Liver (tissue), 3 donors: ENCODE measurements around the gene STPG1.

Experiments used
- CTCF ChIP-seq: fragments of 150-350 bp; IDR thresholded peaks from 2 replicates; pipeline ENCODE4 v1.5.1; 2017; ENCODE audit warnings: improper control_type of control experiment, low read depth, low read length; ENCODE audit not compliant: missing input control
- FOXA1 ChIP-seq: IDR thresholded peaks from 2 replicates; pipeline ENCODE4 v1.6.1; 2016; ENCODE audit warnings: antibody characterized with exemption
- GABPA ChIP-seq, 2 donors: IDR thresholded peaks in 1 of 2; conservative IDR thresholded peaks in 1 of 2; 2 replicates each; pipeline ENCODE4 v1.6.1; 2016; ENCODE audit warnings: antibody characterized with exemption in 2 of 2, mild to moderate bottlenecking in 1 of 2, moderate library complexity in 1 of 2
- HNF4A ChIP-seq, 2 donors: conservative IDR thresholded peaks; 2 replicates each; pipeline ENCODE4 v1.6.1; 2016; ENCODE audit warnings: antibody characterized with exemption in 2 of 2, mild to moderate bottlenecking in 2 of 2
- REST ChIP-seq: IDR thresholded peaks from 2 replicates; pipeline ENCODE4 v1.6.1; 2016; ENCODE audit warnings: antibody characterized with exemption, mild to moderate bottlenecking
- RXRA ChIP-seq, 2 donors: IDR thresholded peaks; 2 replicates each; pipeline ENCODE4 v1.6.1; 2017 to 2018; ENCODE audit warnings: antibody characterized with exemption in 2 of 2, mild to moderate bottlenecking in 1 of 2
- SP1 ChIP-seq: IDR thresholded peaks from 2 replicates; pipeline ENCODE4 v1.6.1; 2018; ENCODE audit warnings: antibody characterized with exemption, mild to moderate bottlenecking
- TAF1 ChIP-seq: conservative IDR thresholded peaks from 2 replicates; pipeline ENCODE4 v1.6.1; 2016; ENCODE audit warnings: antibody characterized with exemption, mild to moderate bottlenecking
- donor health status: healthy.
- donor health status: healthy.

- TF ChIP-seq CTCF (no peak), RXRA (IDR thresholded peaks at IDR 0.05) (no peak), SP1 (no peak), HNF4A (conservative IDR thresholded peaks at IDR 0.05) (no peak), GABPA (IDR thresholded peaks at IDR 0.05 in 1 of 2, conservative IDR thresholded peaks at IDR 0.05 in 1 of 2) (no peak), FOXA1 (no peak), REST (no peak), TAF1 (no peak)
Observed at GRCh38 chr1:24451746-24452145, 38.2 kb upstream of the STPG1 start.
